PC-3 (cell line): ENCODE measurements around the gene CNKSR3.

ENCODE experiments used
- EZH2 ChIP-seq: fragments of 300-600 bp; sonication (generic); IDR thresholded peaks from one replicate; pipeline ENCODE4 v1.6.1; 2017; ENCODE audit warnings: antibody characterized with exemption, mild to moderate bottlenecking, low read length; ENCODE audit not compliant: unreplicated experiment
- EZH2phosphoT487 ChIP-seq: fragments of 300-600 bp; sonication (generic); IDR thresholded peaks from 2 replicates; pipeline ENCODE4 v1.6.1; 2018; ENCODE audit warnings: mild to moderate bottlenecking, antibody characterized with exemption, low read length, borderline replicate concordance
- TF ChIP-seq, protein P1 (sequence below): fragments of 300-600 bp; sonication (generic); conservative IDR thresholded peaks from 2 replicates; pipeline ENCODE4 v1.5.1; 2017; ENCODE audit warnings: antibody characterized with exemption, low read depth, mild to moderate bottlenecking, low read length

DNA sequence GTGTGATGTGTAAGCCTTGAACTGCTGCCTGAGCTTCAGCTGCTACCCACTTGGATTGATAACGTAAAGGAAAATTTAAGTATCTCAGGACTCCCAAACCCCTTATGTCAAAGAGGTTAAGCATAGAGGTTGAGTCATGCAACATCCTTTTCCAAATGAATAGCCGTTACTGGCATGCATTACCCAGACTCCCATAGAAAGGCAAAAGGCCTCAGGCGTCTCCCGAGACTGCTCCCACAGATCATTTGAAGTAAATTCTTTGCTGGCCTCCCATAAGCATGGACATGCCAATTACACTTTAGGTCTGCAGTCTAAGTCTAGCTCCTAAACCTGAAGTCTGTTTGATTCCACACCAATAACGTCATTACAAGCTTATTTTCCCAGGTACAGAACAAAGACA, 168.6 kb downstream of the CNKSR3 start:
- TF ChIP-seq, protein P1, sequence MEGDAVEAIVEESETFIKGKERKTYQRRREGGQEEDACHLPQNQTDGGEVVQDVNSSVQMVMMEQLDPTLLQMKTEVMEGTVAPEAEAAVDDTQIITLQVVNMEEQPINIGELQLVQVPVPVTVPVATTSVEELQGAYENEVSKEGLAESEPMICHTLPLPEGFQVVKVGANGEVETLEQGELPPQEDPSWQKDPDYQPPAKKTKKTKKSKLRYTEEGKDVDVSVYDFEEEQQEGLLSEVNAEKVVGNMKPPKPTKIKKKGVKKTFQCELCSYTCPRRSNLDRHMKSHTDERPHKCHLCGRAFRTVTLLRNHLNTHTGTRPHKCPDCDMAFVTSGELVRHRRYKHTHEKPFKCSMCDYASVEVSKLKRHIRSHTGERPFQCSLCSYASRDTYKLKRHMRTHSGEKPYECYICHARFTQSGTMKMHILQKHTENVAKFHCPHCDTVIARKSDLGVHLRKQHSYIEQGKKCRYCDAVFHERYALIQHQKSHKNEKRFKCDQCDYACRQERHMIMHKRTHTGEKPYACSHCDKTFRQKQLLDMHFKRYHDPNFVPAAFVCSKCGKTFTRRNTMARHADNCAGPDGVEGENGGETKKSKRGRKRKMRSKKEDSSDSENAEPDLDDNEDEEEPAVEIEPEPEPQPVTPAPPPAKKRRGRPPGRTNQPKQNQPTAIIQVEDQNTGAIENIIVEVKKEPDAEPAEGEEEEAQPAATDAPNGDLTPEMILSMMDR: no peak
- TF ChIP-seq EZH2 (no peak), EZH2phosphoT487 (no peak)
